HEK293 (cell line): ENCODE data around the gene SMC4.
A peak's percentile ranks its signal among the peaks of the same experiment; 100 is the strongest.

ENCODE experiments used
- EGR2 ChIP-seq: fragments of 450-650 bp; formaldehyde crosslinking; IDR thresholded peaks from 2 replicates; pipeline ENCODE4 v1.5.1; 2016; ENCODE audit warnings: low read depth, missing biosample characterization, missing genetic modification characterization
- HOXA7 ChIP-seq: sonication (generic); formaldehyde crosslinking; IDR thresholded peaks from 2 replicates; pipeline ENCODE4 v1.8.1; 2022; ENCODE audit warnings: missing genetic modification reagents, borderline replicate concordance
- HOXD13 ChIP-seq: sonication (generic); formaldehyde crosslinking; IDR thresholded peaks from 2 replicates; pipeline ENCODE4 v1.8.0; 2022; ENCODE audit warnings: missing genetic modification reagents, borderline replicate concordance
- KLF16 ChIP-seq: fragments of 450-650 bp; formaldehyde crosslinking; IDR thresholded peaks from 2 replicates; pipeline ENCODE4 v1.5.1; 2017; ENCODE audit warnings: missing biosample characterization, missing genetic modification characterization
- MZF1 ChIP-seq: fragments of 450-650 bp; formaldehyde crosslinking; IDR thresholded peaks from 2 replicates; pipeline ENCODE4 v1.5.1; 2017; ENCODE audit warnings: missing biosample characterization, missing genetic modification characterization, borderline replicate concordance
- PRDM1 ChIP-seq: fragments of 450-650 bp; formaldehyde crosslinking; IDR thresholded peaks from 2 replicates; pipeline ENCODE4; 2016; ENCODE audit warnings: missing biosample characterization, missing genetic modification characterization
- PRDM2 ChIP-seq: fragments of 450-650 bp; formaldehyde crosslinking; IDR thresholded peaks from 2 replicates; pipeline ENCODE4 v1.5.1; 2016; ENCODE audit warnings: missing biosample characterization, missing genetic modification characterization, borderline replicate concordance
- TCF7L2 ChIP-seq: IDR thresholded peaks from 2 replicates; pipeline ENCODE4 v1.6.1; 2011; ENCODE audit warnings: low read depth, mild to moderate bottlenecking, inconsistent platforms, low read length, moderate library complexity, borderline replicate concordance
- ZBTB1 ChIP-seq: fragments of 450-650 bp; formaldehyde crosslinking; IDR thresholded peaks from 2 replicates; pipeline ENCODE4 v1.5.1; 2016; ENCODE audit warnings: missing biosample characterization, missing genetic modification characterization
- ZBTB44 ChIP-seq: fragments of 450-650 bp; IDR thresholded peaks from 2 replicates; pipeline ENCODE4 v1.5.1; 2018; ENCODE audit warnings: missing biosample characterization, mild to moderate bottlenecking, missing genetic modification characterization
- ZBTB8A ChIP-seq: fragments of 450-650 bp; formaldehyde crosslinking; IDR thresholded peaks from 2 replicates; pipeline ENCODE4 v1.5.1; 2016; ENCODE audit warnings: missing biosample characterization, missing genetic modification characterization
- ZFP37 ChIP-seq: fragments of 450-650 bp; formaldehyde crosslinking; IDR thresholded peaks from 2 replicates; pipeline ENCODE4 v1.5.1; 2016; ENCODE audit warnings: missing biosample characterization, missing genetic modification characterization
- ZFP69B ChIP-seq: fragments of 450-650 bp; formaldehyde crosslinking; IDR thresholded peaks from 2 replicates; pipeline ENCODE4 v1.5.1; 2016; ENCODE audit warnings: missing biosample characterization, missing genetic modification characterization
- ZNF10 ChIP-seq: fragments of 450-650 bp; formaldehyde crosslinking; IDR thresholded peaks from 2 replicates; pipeline ENCODE4 v1.5.1; 2017; ENCODE audit warnings: missing biosample characterization, missing genetic modification characterization
- ZNF121 ChIP-seq: fragments of 450-650 bp; formaldehyde crosslinking; IDR thresholded peaks from 2 replicates; pipeline ENCODE4 v1.5.1; 2016; ENCODE audit warnings: missing biosample characterization, missing genetic modification characterization
- ZNF138 ChIP-seq: fragments of 450-650 bp; formaldehyde crosslinking; IDR thresholded peaks from 2 replicates; pipeline ENCODE4 v1.5.1; 2016; ENCODE audit warnings: missing biosample characterization, missing genetic modification characterization, borderline replicate concordance
- ZNF16 ChIP-seq: fragments of 450-650 bp; formaldehyde crosslinking; IDR thresholded peaks from 2 replicates; pipeline ENCODE4 v1.5.1; 2016; ENCODE audit warnings: low read depth, missing biosample characterization, missing genetic modification characterization
- ZNF169 ChIP-seq: fragments of 450-650 bp; formaldehyde crosslinking; IDR thresholded peaks from 2 replicates; pipeline ENCODE4 v1.5.1; 2016; ENCODE audit warnings: missing biosample characterization, missing genetic modification characterization
- ZNF184 ChIP-seq: fragments of 450-650 bp; IDR thresholded peaks from 2 replicates; pipeline ENCODE4 v1.5.1; 2018; ENCODE audit warnings: missing biosample characterization, mild to moderate bottlenecking, missing genetic modification characterization
- ZNF2 ChIP-seq: fragments of 450-650 bp; formaldehyde crosslinking; IDR thresholded peaks from 2 replicates; pipeline ENCODE4 v1.5.1; 2016; ENCODE audit warnings: missing biosample characterization, missing genetic modification characterization
- ZNF398 ChIP-seq: fragments of 450-650 bp; formaldehyde crosslinking; IDR thresholded peaks from 2 replicates; pipeline ENCODE4 v1.5.1; 2017; ENCODE audit warnings: missing biosample characterization, missing genetic modification characterization
- ZNF473 ChIP-seq: fragments of 450-650 bp; formaldehyde crosslinking; IDR thresholded peaks from 2 replicates; pipeline ENCODE4 v1.5.1; 2017; ENCODE audit warnings: missing biosample characterization, missing genetic modification characterization
- ZNF521 ChIP-seq: fragments of 450-650 bp; formaldehyde crosslinking; IDR thresholded peaks from 2 replicates; pipeline ENCODE4 v1.5.1; 2017; ENCODE audit warnings: missing biosample characterization, mild to moderate bottlenecking, missing genetic modification characterization
- ZNF555 ChIP-seq: fragments of 450-650 bp; formaldehyde crosslinking; conservative IDR thresholded peaks from 2 replicates; pipeline ENCODE4 v1.5.1; 2017; ENCODE audit warnings: missing biosample characterization, mild to moderate bottlenecking, missing genetic modification characterization, inconsistent platforms
- ZNF558 ChIP-seq: fragments of 450-650 bp; formaldehyde crosslinking; IDR thresholded peaks from 2 replicates; pipeline ENCODE4 v1.5.1; 2016; ENCODE audit warnings: missing biosample characterization, missing genetic modification characterization
- ZNF596 ChIP-seq: fragments of 450-650 bp; IDR thresholded peaks from 2 replicates; pipeline ENCODE4 v1.5.0; 2018; ENCODE audit warnings: missing biosample characterization, mild to moderate bottlenecking, missing genetic modification characterization, moderate library complexity
- ZNF623 ChIP-seq: fragments of 450-650 bp; formaldehyde crosslinking; IDR thresholded peaks from 2 replicates; pipeline ENCODE4 v1.5.1; 2016; ENCODE audit warnings: missing biosample characterization, missing genetic modification characterization
- ZNF654 ChIP-seq: fragments of 450-650 bp; formaldehyde crosslinking; IDR thresholded peaks from 2 replicates; pipeline ENCODE4 v1.5.1; 2016; ENCODE audit warnings: low read depth, missing biosample characterization, missing genetic modification characterization
- ZNF76 ChIP-seq: fragments of 450-650 bp; formaldehyde crosslinking; IDR thresholded peaks from 2 replicates; pipeline ENCODE4; 2016; ENCODE audit warnings: low read depth, missing biosample characterization, missing genetic modification characterization, borderline replicate concordance
- ZNF777 ChIP-seq: fragments of 450-650 bp; formaldehyde crosslinking; IDR thresholded peaks from 2 replicates; pipeline ENCODE4 v1.5.1; 2017; ENCODE audit warnings: missing biosample characterization, missing genetic modification characterization, borderline replicate concordance
- ZNF792 ChIP-seq: fragments of 450-650 bp; formaldehyde crosslinking; IDR thresholded peaks from 2 replicates; pipeline ENCODE4 v1.5.1; 2016; ENCODE audit warnings: missing biosample characterization, missing genetic modification characterization
- ZSCAN30 ChIP-seq: fragments of 450-650 bp; IDR thresholded peaks from 2 replicates; pipeline ENCODE4 v1.5.1; 2018; ENCODE audit warnings: missing biosample characterization, mild to moderate bottlenecking, missing genetic modification characterization, moderate library complexity

The SMC4 gene

GRCh38 chr3:160448845-160449635 is 49.6 kb downstream of the SMC4 start (continued):
- no peak for TF ChIP-seq ZNF623 (tag by site-specific recombination)
- TF ChIP-seq ZNF473, result no peak
- no peak for TF ChIP-seq ZNF521
- no peak for TF ChIP-seq ZNF16
- TF ChIP-seq HOXD13 (CRISPR knock-in tag), result no peak
- TF ChIP-seq ZBTB44 (tag by site-specific recombination), result no peak
- TF ChIP-seq ZNF10 (tag by site-specific recombination), result no peak
- peak; percentile 57; the same call in 1 of the 2 replicates for TF ChIP-seq KLF16 (tag by site-specific recombination)
- TF ChIP-seq ZNF792 (tag by site-specific recombination), result 0 out of 2 replicates have a peak, but pooled peaks have one; percentile 21
- TF ChIP-seq ZBTB1 (tag by site-specific recombination), result no peak
- TF ChIP-seq ZSCAN30 (tag by site-specific recombination), result peak; percentile 36
- no peak for TF ChIP-seq ZNF184 (tag by site-specific recombination)
- TF ChIP-seq ZNF596 (tag by site-specific recombination), result 0 out of 2 replicates have a peak, but pooled peaks have one; percentile 13
- TF ChIP-seq ZFP37 (tag by site-specific recombination), result peak; percentile 96
- TF ChIP-seq ZNF654 (tag by site-specific recombination), result no peak
- TF ChIP-seq ZNF76 (tag by site-specific recombination), result peak; percentile 42; the same call in 1 of the 2 replicates
- peak; percentile 78 for TF ChIP-seq PRDM1
- TF ChIP-seq ZNF2 (tag by site-specific recombination), result peak; percentile 84; the same call in 1 of the 2 replicates
- peak; percentile 97 for TF ChIP-seq ZBTB8A (tag by site-specific recombination)
- TF ChIP-seq ZNF558, result no peak
- TF ChIP-seq ZFP69B (tag by site-specific recombination), result no peak
- TF ChIP-seq MZF1 (tag by site-specific recombination), result peak; percentile 98
- no peak for TF ChIP-seq ZNF555 (tag by site-specific recombination)
- TF ChIP-seq ZNF169, result no peak
- 0 out of 2 replicates have a peak, but pooled peaks have one; percentile 7 for TF ChIP-seq EGR2 (tag by site-specific recombination)
- 0 out of 2 replicates have a peak, but pooled peaks have one; percentile 25 for TF ChIP-seq ZNF398
- 0 out of 2 replicates have a peak, but pooled peaks have one; percentile 19 for TF ChIP-seq PRDM2
- no peak for TF ChIP-seq HOXA7 (CRISPR knock-in tag)
- TF ChIP-seq ZNF777 (tag by site-specific recombination), result peak; percentile 36; the same call in 1 of the 2 replicates
- no peak for TF ChIP-seq TCF7L2
- no peak for TF ChIP-seq ZNF138 (tag by site-specific recombination)
- TF ChIP-seq ZNF121, result peak; percentile 61
